K562 (cell line): Measurements from ENCODE around the gene MMP11. TPM values are rescaled to one million over a fixed set of nuclear protein-coding genes. Genes with fewer than 3 reads are reported as not detected.

ENCODE experiments used
- ATAC-seq: fragments of 200-7000 bp; cut with Tn5 transposase; 3 replicates; pipeline ENCODE4 v1.9.1; 2020; ENCODE audit warnings: moderate library complexity
- BruUV-seq: library from RNA; stranded (reverse); fragments of 400-500 nt; replicated peaks from 2 replicates; lab custom pipeline; 2021; lab: Mats Ljungman, UMichigan
- CTCF ChIA-PET: fragments of 300-600 bp; formaldehyde crosslinking; extraction: SDS; loops from one replicate; lab custom pipeline; 2021; ENCODE audit warnings: low intra/inter-chr PET ratio; lab: Yijun Ruan, JAX
- POLR2A ChIA-PET: fragments of 300-600, 350-650 bp; sonication (Branson Sonifier 250); formaldehyde crosslinking; extraction: SDS; loops from one replicate; lab custom pipeline; 2021; ENCODE audit warnings: antibody characterized with exemption, inconsistent platforms; lab: Yijun Ruan, JAX
- DNase-seq, 4 experiments: peaks; one replicate each; pipeline versions ENCODE4 v3.0.0 to v3.0.0-alpha.2; 2011 to 2018; ENCODE audit warnings: low spot score in 3 of 4, mixed read lengths in 3 of 4; ENCODE audit errors: extremely low read depth in 1 of 4
- FAIRE-seq: peaks from 2 replicates; lab custom pipeline; 2011; peaks lifted over from hg19 to GRCh38; lab: Jason Lieb, UNC
- H2AFZ ChIP-seq: 2 replicates; pipeline ENCODE4 v1.6.0; 2011; ENCODE audit warnings: low read depth, low read length, control low read depth, inconsistent platforms
- H3K27ac ChIP-seq: fragments of 200-600 bp; 3 replicates; pipeline ENCODE4 v1.8.0; 2011; ENCODE audit warnings: low read depth, mild to moderate bottlenecking, control low read depth, inconsistent platforms, low read length, moderate library complexity, mixed read lengths; ENCODE audit errors: extremely low read depth
- H3K27me3 ChIP-seq, 2 experiments: fragments of 300-600 bp in 1 of 2; 2 replicates in 1 of 2; 3 replicates in 1 of 2; pipeline versions ENCODE4 v1.6.0 to v1.8.0; 2011; ENCODE audit warnings: inconsistent platforms in 2 of 2, low read length in 2 of 2, mild to moderate bottlenecking in 1 of 2, mixed read lengths in 1 of 2, moderate library complexity in 1 of 2; ENCODE audit not compliant: control insufficient read depth in 2 of 2, insufficient read depth in 2 of 2
- H3K36me3 ChIP-seq: fragments of 300-600 bp; 3 replicates; pipeline ENCODE4 v1.8.0; 2011; ENCODE audit warnings: mild to moderate bottlenecking, low read length, inconsistent platforms; ENCODE audit not compliant: control insufficient read depth, insufficient read depth
- H3K4me1 ChIP-seq, 2 experiments: fragments of 200-600 bp in 1 of 2; replicated peaks in 1 of 2; 2 replicates in 1 of 2; 3 replicates in 1 of 2; pipeline versions ENCODE4 v1.5.1 to v1.8.0; 2011; ENCODE audit warnings: inconsistent platforms in 2 of 2, low read length in 2 of 2, mild to moderate bottlenecking in 1 of 2, mixed read lengths in 1 of 2, moderate library complexity in 1 of 2; ENCODE audit not compliant: control insufficient read depth in 2 of 2, insufficient read depth in 2 of 2
- H3K4me2 ChIP-seq: 2 replicates; pipeline ENCODE4 v1.6.1; 2011; ENCODE audit warnings: low read length, control low read depth, inconsistent platforms, mixed read lengths; ENCODE audit not compliant: insufficient read depth
- H3K4me3 ChIP-seq: fragments of 200-600 bp; sonication (generic), shearing (Covaris generic); 2 replicates; pipeline ENCODE4 v1.5.1; 2016; ENCODE audit warnings: control low read depth, inconsistent platforms
- H3K79me2 ChIP-seq: fragments of 200-600 bp; 3 replicates; pipeline ENCODE4 v1.8.0; 2011; ENCODE audit warnings: low read length, inconsistent platforms; ENCODE audit not compliant: control insufficient read depth, insufficient read depth
- H3K9ac ChIP-seq, 2 experiments: 2 replicates each; pipeline versions ENCODE4 v1.6.0 to v1.6.1; 2011; ENCODE audit warnings: low read depth in 2 of 2, low read length in 2 of 2, control low read depth in 1 of 2, inconsistent platforms in 1 of 2, mild to moderate bottlenecking in 1 of 2, mixed read lengths in 1 of 2; ENCODE audit not compliant: insufficient read depth in 1 of 2
- H3K9me1 ChIP-seq: one replicate; pipeline ENCODE4 v1.6.0; 2011; ENCODE audit warnings: inconsistent platforms, mild to moderate bottlenecking, low read length, moderate library complexity; ENCODE audit not compliant: control insufficient read depth, insufficient read depth
- H3K9me3 ChIP-seq: replicated peaks from 2 replicates; pipeline ENCODE4 v1.5.1; 2011; ENCODE audit warnings: low read depth, low read length, inconsistent platforms; ENCODE audit not compliant: control insufficient read depth, insufficient read depth
- H4K20me1 ChIP-seq: replicated peaks from 2 replicates; pipeline ENCODE4 v1.6.1; 2011; ENCODE audit warnings: low read length, inconsistent platforms, mixed read lengths; ENCODE audit not compliant: control insufficient read depth, insufficient read depth
- BMI1 ChIP-seq: fragments of 150-350 bp; IDR thresholded peaks from 2 replicates; pipeline ENCODE4 v1.6.1; 2014; ENCODE audit warnings: low read length
- MBD2 ChIP-seq: sonication (generic); IDR thresholded peaks from 2 replicates; pipeline ENCODE4 v1.6.1; 2016; ENCODE audit warnings: low read depth, borderline replicate concordance
- PHB ChIP-seq: fragments of 250-450 bp; sonication (Bioruptor Pico); IDR thresholded peaks from 2 replicates; pipeline ENCODE4 v1.5.0; 2021
- WGBS: fragments of 100-300 bp; shearing (Covaris generic); methylation state at CpG from one replicate; pipeline ENCODE4 v1.1.6; 2016; ENCODE audit warnings: low coverage, mixed read lengths; ENCODE audit not compliant: insufficient coverage; ENCODE audit errors: missing lambda C conversion rate; 5-methylcytosine and 5-hydroxymethylcytosine counted together
- in situ Hi-C: fragments of 300-500 bp; cut with MboI; formaldehyde crosslinking; loops from 4 replicates; pipeline ENCODE4 v1.15.0; 2018; ENCODE audit warnings: inconsistent platforms, mixed read lengths
- intact Hi-C: fragments of 100-400 bp; cut with micrococcal nuclease; formaldehyde crosslinking; loops from 2 replicates; pipeline ENCODE4 v1.14.2; 2022
- polyA plus RNA-seq, 8 experiments: library from polyadenylated mRNA; depleted of rRNA in 4 of 8; stranded (reverse) in 5 of 8; unstranded in 3 of 8; fragments of >200 nt; fragmentation: Nextera tagmentation in 2 of 8; fragmentation: Illumina TruSeq in 1 of 8; extraction: Ambion mirVana in 2 of 8; extraction: Trizol in 1 of 8; gene quantifications; 2 replicates each; pipeline versions ENCODE4 v1.2.1 to v1.2.3, GENCODE V29; 2011 to 2014; ENCODE audit warnings: inconsistent platforms in 1 of 8, missing spikeins in 1 of 8
- total RNA-seq, 7 experiments: library from RNA; depleted of rRNA in 6 of 7; stranded (reverse); fragments of >200 nt in 6 of 7; fragmentation: Illumina TruSeq in 2 of 7; extraction: Trizol in 2 of 7; gene quantifications; 2 replicates each; pipeline versions ENCODE4 v1.2.1 to v1.2.3, GENCODE V29; 2011 to 2021; ENCODE audit warnings: low replicate concordance in 1 of 7
- TF ChIP-seq, protein P1 (sequence below): sonication (generic); formaldehyde crosslinking; IDR thresholded peaks from 2 replicates; pipeline ENCODE4 v1.8.1; 2023; ENCODE audit warnings: mild to moderate bottlenecking, missing genetic modification reagents
- TF ChIP-seq, protein P2 (sequence below): fragments of 250-450 bp; sonication (Bioruptor Pico); IDR thresholded peaks from 2 replicates; pipeline ENCODE4 v1.8.0; 2022; ENCODE audit warnings: inconsistent platforms

Gene MMP11
- total and polyA plus RNA-seq, 9 of the 15 experiments (the other 6 are each of a cell fraction or from before 2014, with no cell fraction given), result 0.14 to 1.8 (median 1.1) TPM; not detected in 2

DNA sequence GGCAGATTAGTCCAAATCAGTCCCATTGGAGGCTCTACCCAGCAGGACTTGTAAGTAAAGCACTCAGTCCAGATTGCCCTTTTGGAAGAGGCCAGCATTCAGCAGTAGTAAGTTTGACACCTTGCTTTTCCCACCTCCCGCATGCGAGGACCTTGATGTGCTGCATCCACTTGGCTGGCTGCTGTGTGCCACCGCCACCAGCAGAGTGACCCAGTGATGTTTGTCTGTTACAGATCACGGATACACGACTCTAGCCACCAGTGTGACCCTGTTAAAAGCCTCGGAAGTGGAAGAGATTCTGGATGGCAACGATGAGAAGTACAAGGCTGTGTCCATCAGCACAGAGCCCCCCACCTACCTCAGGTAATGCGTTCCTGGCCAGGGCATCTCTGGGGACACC lies 20.7 kb downstream of the MMP11 start:
- TF ChIP-seq PHB (CRISPR knock-in tag), result no peak
- TF ChIP-seq, protein P1, sequence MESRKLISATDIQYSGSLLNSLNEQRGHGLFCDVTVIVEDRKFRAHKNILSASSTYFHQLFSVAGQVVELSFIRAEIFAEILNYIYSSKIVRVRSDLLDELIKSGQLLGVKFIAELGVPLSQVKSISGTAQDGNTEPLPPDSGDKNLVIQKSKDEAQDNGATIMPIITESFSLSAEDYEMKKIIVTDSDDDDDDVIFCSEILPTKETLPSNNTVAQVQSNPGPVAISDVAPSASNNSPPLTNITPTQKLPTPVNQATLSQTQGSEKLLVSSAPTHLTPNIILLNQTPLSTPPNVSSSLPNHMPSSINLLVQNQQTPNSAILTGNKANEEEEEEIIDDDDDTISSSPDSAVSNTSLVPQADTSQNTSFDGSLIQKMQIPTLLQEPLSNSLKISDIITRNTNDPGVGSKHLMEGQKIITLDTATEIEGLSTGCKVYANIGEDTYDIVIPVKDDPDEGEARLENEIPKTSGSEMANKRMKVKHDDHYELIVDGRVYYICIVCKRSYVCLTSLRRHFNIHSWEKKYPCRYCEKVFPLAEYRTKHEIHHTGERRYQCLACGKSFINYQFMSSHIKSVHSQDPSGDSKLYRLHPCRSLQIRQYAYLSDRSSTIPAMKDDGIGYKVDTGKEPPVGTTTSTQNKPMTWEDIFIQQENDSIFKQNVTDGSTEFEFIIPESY (CRISPR knock-in tag), result peak; percentile 89; the same call in 1 of the 2 replicates
- intact Hi-C loops, result no loop called here
- H3K27ac ChIP-seq, result no peak overlapping the region
- in situ Hi-C loops, result no loop called here
- FAIRE-seq (no peak), DNase-seq (no peak), ATAC-seq (no peak)
- WGBS, result 93% methylated on average over 8 of the region's 8 CpGs
- no peaks in the 10 kb centered on the region for H3K9me3 ChIP-seq
- 0 out of 2 replicates have a peak, but pooled peaks cover 4% of the 10 kb centered on the region for H4K20me1 ChIP-seq
- ChIA-PET CTCF (no interaction called here), POLR2A (no interaction called here)
- H2AFZ ChIP-seq, result no peak overlapping the region
- no peak overlapping the region for H3K9ac ChIP-seq
- H3K4me1 ChIP-seq, result peaks cover 4% of the 10 kb centered on the region in 2 experiments; a peak in 1 of 5 replicates
- H3K36me3 ChIP-seq, result peaks cover 62% of the 10 kb centered on the region
- no peaks in the 10 kb centered on the region for H3K9me1 ChIP-seq
- no peaks in the 10 kb centered on the region for H3K27me3 ChIP-seq
- H3K4me2 ChIP-seq, result no peak overlapping the region
- BruUV-seq, result no TSS peak
- H3K79me2 ChIP-seq, result peaks cover 33% of the 10 kb centered on the region
- no peak overlapping the region for H3K4me3 ChIP-seq

DNA sequence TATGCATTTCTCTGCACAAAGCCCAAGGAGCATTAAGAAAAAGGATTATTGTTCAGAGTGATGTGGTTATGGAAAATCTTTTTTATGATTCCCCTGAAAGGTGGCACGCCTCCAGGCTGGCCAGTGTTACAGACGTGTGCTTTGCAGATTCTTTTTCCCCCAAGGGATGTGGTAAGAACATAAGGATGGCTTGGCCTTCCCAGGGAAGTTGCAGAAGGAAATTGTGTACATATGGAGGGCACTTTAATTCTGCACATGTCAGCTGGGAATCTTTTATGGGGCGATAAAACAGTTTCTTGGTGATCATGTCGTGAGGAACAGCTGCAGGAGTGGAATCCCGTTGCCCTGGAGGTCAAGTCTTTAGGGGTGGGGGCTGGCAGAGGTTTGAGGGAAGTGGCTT lies 23.8 kb downstream of the MMP11 start:
- DNase-seq, result no peak
- no peak overlapping the region for H3K4me3 ChIP-seq
- H2AFZ ChIP-seq, result no peak overlapping the region
- ChIA-PET POLR2A (no interaction called here), CTCF (no interaction called here)
- no peaks in the 10 kb centered on the region; a peak in 1 of 5 replicates for H3K4me1 ChIP-seq
- no peak overlapping the region for H3K4me2 ChIP-seq
- peaks cover 62% of the 10 kb centered on the region for H3K36me3 ChIP-seq
- no peak for ATAC-seq
- BruUV-seq, result no TSS peak
- H3K9me1 ChIP-seq, result no peaks in the 10 kb centered on the region
- H3K27me3 ChIP-seq, result no peaks in the 10 kb centered on the region
- FAIRE-seq, result no peak
- in situ Hi-C loops (no loop called here), intact Hi-C loops (no loop called here)
- TF ChIP-seq BMI1 (no peak), MBD2 (no peak)
- TF ChIP-seq, protein P2, sequence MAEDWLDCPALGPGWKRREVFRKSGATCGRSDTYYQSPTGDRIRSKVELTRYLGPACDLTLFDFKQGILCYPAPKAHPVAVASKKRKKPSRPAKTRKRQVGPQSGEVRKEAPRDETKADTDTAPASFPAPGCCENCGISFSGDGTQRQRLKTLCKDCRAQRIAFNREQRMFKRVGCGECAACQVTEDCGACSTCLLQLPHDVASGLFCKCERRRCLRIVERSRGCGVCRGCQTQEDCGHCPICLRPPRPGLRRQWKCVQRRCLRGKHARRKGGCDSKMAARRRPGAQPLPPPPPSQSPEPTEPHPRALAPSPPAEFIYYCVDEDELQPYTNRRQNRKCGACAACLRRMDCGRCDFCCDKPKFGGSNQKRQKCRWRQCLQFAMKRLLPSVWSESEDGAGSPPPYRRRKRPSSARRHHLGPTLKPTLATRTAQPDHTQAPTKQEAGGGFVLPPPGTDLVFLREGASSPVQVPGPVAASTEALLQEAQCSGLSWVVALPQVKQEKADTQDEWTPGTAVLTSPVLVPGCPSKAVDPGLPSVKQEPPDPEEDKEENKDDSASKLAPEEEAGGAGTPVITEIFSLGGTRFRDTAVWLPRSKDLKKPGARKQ (CRISPR knock-in tag), result no peak
- no peak overlapping the region for H3K9ac ChIP-seq
- H3K79me2 ChIP-seq, result peaks cover 6% of the 10 kb centered on the region; the same call in 1 of the 3 replicates
- 100% methylated on average over 4 of the region's 5 CpGs for whole genome bisulfite sequencing
- H3K27ac ChIP-seq, result no peak overlapping the region
- no peaks in the 10 kb centered on the region for H3K9me3 ChIP-seq
- H4K20me1 ChIP-seq, result no peaks in the 10 kb centered on the region
